ENCODE results near the gene PRDM1.

PRDM1 gene

DNA sequence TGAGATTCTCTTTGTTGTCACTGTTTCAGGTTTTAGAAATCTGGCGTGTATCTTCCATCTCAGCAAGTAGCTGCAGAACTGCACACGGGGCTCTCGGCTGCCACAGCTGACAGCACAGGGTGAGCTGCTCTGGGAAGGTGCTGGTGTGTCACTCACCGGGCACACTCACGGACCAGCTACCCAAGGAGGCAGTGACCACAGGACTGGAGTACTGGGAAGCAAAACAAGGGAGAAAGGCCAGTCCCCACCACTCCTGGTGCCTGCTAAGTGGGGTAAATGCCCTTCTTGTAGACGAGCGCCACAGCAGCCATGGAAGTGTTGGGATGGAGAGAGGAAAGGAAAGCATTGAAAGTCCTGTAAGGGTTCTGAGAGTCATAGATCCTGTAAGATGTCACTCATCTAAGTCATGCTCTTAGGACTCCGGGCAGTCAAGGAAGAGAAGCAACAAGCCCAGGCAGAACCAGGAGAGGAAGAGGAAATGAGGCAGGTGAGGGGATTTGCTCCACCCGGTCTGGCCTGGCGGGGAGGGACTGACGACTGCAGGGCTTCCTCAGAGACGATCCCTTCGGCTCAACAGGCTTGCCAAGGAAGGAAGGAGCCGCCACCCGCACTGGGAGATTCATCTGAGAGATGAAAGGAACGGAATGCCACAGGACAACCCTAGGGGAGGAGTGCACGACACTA, 48.1 kb downstream of the PRDM1 start:
- TF ChIP-seq POLR2AphosphoS5 (IDR thresholded peaks at IDR 0.05; ENCODE audit: low read depth, low read length), result no peak
- no peak for TF ChIP-seq POLR2A (IDR thresholded peaks at IDR 0.05; ENCODE audit: low read depth, low read length)
- no peak for TF ChIP-seq TAF1 (IDR thresholded peaks at IDR 0.05; ENCODE audit: borderline replicate concordance, low read depth, low read length)
- no peak for DNase-seq (ENCODE audit: insufficient read length)
- FAIRE-seq, result no peak

DNA sequence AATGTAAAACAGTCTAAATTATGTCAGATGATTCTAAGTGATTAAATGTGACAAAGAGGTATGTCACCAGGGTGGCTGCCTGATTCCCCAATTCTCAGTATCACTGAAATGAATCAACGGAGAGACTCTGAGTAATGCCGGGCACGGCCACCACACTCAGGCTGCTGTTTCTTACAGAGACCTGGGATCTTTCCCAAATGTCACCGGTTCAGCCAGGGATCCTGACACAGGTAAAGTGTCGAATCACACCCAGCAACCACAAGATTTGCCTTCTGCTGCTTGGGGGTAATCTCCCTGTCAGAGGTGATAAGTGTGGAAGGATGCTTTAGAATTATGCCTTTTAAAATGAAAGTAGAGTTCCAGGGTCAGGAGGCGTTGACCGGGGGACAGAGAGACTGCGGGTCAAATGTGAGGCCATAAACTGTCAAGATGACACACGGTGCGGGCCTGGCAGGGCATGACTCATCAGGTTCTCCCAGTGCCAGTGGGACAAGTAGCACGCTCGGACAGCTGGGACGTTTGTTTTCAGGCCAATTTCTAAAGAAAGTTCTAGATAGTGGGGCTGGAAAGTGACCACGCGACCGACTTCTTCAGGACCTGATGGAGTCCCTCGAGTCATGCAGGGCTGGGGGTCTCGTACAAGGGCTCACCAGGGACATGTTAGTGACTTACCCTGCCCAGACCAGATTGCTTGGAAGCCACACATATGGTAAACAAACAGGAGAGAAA, 48.9 kb downstream of the PRDM1 start:
- FAIRE-seq, result no peak
- no peak for DNase-seq (ENCODE audit: insufficient read length)
- TF ChIP-seq POLR2A (IDR thresholded peaks at IDR 0.05; ENCODE audit: low read depth, low read length) (no peak), POLR2AphosphoS5 (IDR thresholded peaks at IDR 0.05; ENCODE audit: low read depth, low read length) (no peak), TAF1 (IDR thresholded peaks at IDR 0.05; ENCODE audit: borderline replicate concordance, low read depth, low read length) (no peak)

DNA sequence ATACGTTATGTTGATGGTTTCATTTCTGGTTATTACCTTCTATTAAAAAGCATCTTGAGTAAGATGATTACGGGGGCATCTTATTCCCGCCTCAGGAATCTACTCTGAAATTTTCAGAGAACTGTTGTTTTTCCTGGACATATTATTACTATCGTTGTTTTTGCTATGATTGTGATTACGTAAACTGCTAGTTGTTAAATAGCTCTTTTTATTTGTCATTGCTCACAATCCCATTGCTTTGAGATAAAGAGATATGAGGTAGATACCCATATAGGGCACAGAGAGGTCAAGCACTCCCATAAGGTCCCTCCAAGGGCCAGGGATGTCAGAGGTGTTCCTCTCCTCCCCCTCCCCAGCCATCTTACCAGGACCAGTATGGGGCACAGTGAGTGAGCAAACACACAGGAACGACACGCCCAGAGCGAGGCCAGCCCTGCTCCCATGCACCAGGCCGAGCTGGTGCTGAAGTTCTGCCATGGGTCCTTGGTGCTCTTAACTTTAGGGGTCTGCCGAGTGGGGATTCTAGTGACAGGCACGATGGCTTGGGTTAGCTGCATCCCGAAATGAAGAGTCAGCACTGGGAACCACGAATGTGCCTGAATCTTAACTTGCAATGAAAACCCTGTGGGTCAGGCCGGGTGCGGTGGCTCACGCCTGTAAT, 49.9 kb downstream of the PRDM1 start:
- no peak for TF ChIP-seq POLR2AphosphoS5 (IDR thresholded peaks at IDR 0.05; ENCODE audit: low read depth, low read length)
- no peak for TF ChIP-seq POLR2A (IDR thresholded peaks at IDR 0.05; ENCODE audit: low read depth, low read length)
- TF ChIP-seq TAF1 (IDR thresholded peaks at IDR 0.05; ENCODE audit: borderline replicate concordance, low read depth, low read length), result no peak
- DNase-seq (ENCODE audit: insufficient read length), result no peak
- FAIRE-seq, result no peak

- FAIRE-seq (no peak), DNase-seq (ENCODE audit: insufficient read length) (no peak)
- TF ChIP-seq POLR2AphosphoS5 (IDR thresholded peaks at IDR 0.05; ENCODE audit: low read depth, low read length) (no peak), POLR2A (IDR thresholded peaks at IDR 0.05; ENCODE audit: low read depth, low read length) (no peak), TAF1 (IDR thresholded peaks at IDR 0.05; ENCODE audit: borderline replicate concordance, low read depth, low read length) (no peak)
Measured at GRCh38 chr6:106136845-106137244, 50.7 kb downstream of the PRDM1 start.

DNA sequence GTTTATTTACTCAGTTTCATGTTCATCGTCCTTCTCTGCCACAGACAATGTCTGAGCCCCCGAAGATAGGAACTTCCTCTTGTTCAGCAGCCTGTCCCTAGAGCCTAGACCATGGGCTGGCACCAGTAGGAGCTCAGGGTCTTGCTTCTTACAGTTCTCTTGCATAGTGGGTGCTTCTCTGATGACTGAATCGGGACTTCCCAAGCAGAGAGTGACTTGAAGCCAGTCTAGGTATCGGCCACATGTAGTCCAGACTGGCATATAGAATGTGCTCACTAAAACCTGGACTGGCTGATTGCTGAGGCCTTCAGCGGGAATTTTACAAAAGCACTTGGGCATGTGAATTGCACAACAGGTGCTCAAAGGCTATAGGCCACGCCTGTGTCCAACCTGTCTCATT, 52.0 kb downstream of the PRDM1 start:
- FAIRE-seq (peak; percentile 44), DNase-seq (ENCODE audit: insufficient read length) (no peak)
- TF ChIP-seq TAF1 (IDR thresholded peaks at IDR 0.05; ENCODE audit: borderline replicate concordance, low read depth, low read length) (no peak), POLR2A (IDR thresholded peaks at IDR 0.05; ENCODE audit: low read depth, low read length) (no peak), POLR2AphosphoS5 (IDR thresholded peaks at IDR 0.05; ENCODE audit: low read depth, low read length) (no peak)

DNA sequence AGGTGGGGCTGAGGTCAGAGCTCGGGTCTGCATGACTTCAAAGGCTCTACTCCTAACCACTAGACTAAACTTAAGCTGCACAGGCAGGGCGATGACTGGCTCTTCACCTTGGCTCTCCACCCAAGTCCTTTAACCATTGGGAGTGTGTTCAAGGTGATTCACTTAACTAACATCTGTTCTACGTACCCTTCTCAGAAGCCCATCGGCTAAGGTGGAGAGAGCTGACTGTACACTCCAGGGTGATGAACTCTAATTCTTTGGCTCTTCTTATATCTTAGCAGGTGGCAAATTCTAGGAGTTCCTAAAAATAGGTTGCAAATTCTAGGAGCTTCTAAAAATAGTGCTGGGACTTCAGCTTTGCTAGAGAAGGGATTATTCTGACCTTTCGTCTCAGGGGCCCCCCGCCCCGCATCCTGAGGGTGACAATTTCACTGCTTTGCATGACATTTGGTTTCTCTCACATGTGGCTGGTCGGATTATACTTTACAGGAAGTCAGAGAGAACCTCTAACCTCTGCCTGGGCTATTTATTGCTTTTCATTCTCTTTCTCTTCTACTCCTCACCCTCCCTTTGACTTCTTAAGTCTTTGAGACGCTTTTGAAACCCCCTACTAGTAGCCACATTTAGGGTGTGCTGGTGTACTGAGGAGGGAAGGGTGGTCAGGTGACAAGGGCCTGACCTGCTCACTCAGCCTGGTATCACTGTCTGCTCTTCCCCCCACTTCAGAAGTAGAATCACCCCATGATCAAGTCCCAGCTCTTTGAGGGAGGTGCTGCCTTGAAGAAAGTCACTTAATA, 55.5 kb downstream of the PRDM1 start:
- no peak for TF ChIP-seq POLR2AphosphoS5 (IDR thresholded peaks at IDR 0.05; ENCODE audit: low read depth, low read length)
- no peak for TF ChIP-seq TAF1 (IDR thresholded peaks at IDR 0.05; ENCODE audit: borderline replicate concordance, low read depth, low read length)
- TF ChIP-seq POLR2A (IDR thresholded peaks at IDR 0.05; ENCODE audit: low read depth, low read length), result 0 out of 2 replicates have a peak, but pooled peaks have one; percentile 10
- DNase-seq (ENCODE audit: insufficient read length), result no peak
- peak; percentile 85 for FAIRE-seq

DNA sequence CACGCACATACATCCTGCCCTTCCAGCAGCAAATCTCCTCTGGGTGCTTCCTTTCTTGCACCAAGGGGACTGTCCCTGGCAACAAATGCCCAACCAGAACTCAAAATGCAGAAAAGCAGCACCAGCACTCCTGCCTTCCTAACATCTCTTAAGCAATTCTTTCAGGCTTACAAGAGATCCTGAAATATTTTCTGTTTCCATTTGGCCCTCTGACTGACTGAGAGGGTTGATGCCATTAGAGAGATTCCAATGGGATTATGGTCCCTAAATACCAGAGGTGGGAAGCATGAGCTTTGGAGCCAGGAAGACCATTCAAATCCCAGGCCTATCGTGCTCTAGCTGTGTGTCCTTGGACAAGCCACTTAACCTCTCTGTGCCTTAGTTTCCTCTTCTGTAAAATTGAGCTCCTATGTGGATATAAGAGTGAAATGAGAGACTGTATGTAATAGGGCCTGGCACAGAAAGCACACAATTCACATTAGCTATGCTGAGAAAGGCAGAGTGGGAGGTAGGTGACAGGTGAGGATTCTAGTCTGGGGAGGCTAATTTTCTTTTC, 56.8 kb downstream of the PRDM1 start:
- TF ChIP-seq TAF1 (IDR thresholded peaks at IDR 0.05; ENCODE audit: borderline replicate concordance, low read depth, low read length), result no peak
- no peak for TF ChIP-seq POLR2A (IDR thresholded peaks at IDR 0.05; ENCODE audit: low read depth, low read length)
- no peak for TF ChIP-seq POLR2AphosphoS5 (IDR thresholded peaks at IDR 0.05; ENCODE audit: low read depth, low read length)
- peak; percentile 14 for FAIRE-seq
- DNase-seq (ENCODE audit: insufficient read length), result no peak

DNA sequence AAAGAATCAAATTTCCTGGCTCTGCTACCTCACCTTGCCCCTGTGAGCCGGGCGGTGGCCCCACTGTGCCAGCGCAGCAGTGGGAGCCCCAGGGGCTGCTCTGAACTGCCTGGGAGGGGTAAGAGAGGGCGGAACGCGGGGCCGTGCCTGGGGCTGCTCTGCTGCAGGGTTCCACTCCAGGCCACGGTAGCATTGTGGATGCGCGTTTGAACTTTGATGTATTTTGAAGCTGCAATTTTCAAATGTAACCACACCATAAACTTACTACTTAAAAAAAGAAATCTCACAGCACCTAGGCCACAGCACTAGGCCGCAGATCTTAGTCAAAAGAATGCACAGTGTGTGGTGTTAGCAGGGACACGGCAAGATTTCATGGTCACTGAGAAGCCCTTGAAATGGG, 57.5 kb downstream of the PRDM1 start:
- FAIRE-seq, result no peak
- TF ChIP-seq POLR2AphosphoS5 (IDR thresholded peaks at IDR 0.05; ENCODE audit: low read depth, low read length), result no peak
- no peak for TF ChIP-seq POLR2A (IDR thresholded peaks at IDR 0.05; ENCODE audit: low read depth, low read length)
- TF ChIP-seq TAF1 (IDR thresholded peaks at IDR 0.05; ENCODE audit: borderline replicate concordance, low read depth, low read length), result no peak
- DNase-seq (ENCODE audit: insufficient read length), result no peak

DNA sequence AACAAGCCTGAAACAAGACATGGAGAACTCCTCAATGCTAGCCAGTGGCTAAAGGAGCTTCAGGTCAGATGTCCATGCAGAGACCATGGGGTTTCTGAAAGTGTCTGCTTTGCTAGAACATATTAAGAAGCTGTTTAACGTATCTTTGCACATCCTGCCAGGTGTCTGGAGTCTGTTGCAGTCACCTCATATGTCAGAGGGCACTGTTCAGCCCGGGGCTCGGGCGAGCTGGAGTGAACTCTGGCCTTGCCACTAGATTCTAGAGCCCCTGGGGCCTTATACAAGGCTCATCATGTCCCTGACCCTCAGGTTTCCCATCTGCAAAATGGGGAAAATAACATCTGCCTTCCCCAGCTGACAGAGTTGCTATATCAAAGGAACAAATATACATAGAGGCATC, 59.0 kb downstream of the PRDM1 start:
- DNase-seq (ENCODE audit: insufficient read length) (no peak), FAIRE-seq (peak; percentile 66)
- TF ChIP-seq POLR2A (IDR thresholded peaks at IDR 0.05; ENCODE audit: low read depth, low read length), result 0 out of 2 replicates have a peak, but pooled peaks have one; percentile 24
- TF ChIP-seq POLR2AphosphoS5 (IDR thresholded peaks at IDR 0.05; ENCODE audit: low read depth, low read length), result no peak

GRCh38 chr6:106145741-106146227, 59.6 kb downstream of the PRDM1 start:
- FAIRE-seq (peak; percentile 71), DNase-seq (ENCODE audit: insufficient read length) (no peak)
- TF ChIP-seq POLR2A (IDR thresholded peaks at IDR 0.05; ENCODE audit: low read depth, low read length) (no peak), POLR2AphosphoS5 (IDR thresholded peaks at IDR 0.05; ENCODE audit: low read depth, low read length) (no peak)

Data from GM12892 (cell line).